HL-60 (cell line): ENCODE results near the gene UBE4B.
"Not testable (repeated sequence)": the region's sequence is repeated elsewhere in the genome, so short reads cannot be mapped to it uniquely, and the experiment has no call there.

ENCODE experiments used
- DNase-seq, 2 experiments: peaks; one replicate each; pipeline ENCODE4 v3.0.0-alpha.2; 2010 to 2020; ENCODE audit warnings: low read depth in 1 of 2, low spot score in 1 of 2
- H3K27ac ChIP-seq: fragments of 250-450 bp; sonication (Bioruptor Pico); replicated peaks from 2 replicates; pipeline ENCODE4 v1.5.1; 2020; ENCODE audit warnings: mild to moderate bottlenecking, moderate library complexity
- H3K27me3 ChIP-seq: fragments of 250-450 bp; sonication (Bioruptor Pico); 2 replicates; pipeline ENCODE4 v1.5.1; 2021; ENCODE audit warnings: mild to moderate bottlenecking, moderate library complexity; ENCODE audit not compliant: insufficient read depth, poor library complexity, severe bottlenecking
- H3K4me3 ChIP-seq: replicated peaks from 2 replicates; pipeline ENCODE4 v1.5.1; 2011; ENCODE audit warnings: mild to moderate bottlenecking, control low read depth, low read length; ENCODE audit not compliant: insufficient read depth
- GABPA ChIP-seq: IDR thresholded peaks from 2 replicates; pipeline ENCODE4 v1.6.1; 2012; ENCODE audit warnings: low read depth
- POLR2AphosphoS5 ChIP-seq: IDR thresholded peaks from 2 replicates; pipeline ENCODE4 v1.6.1; 2012; ENCODE audit warnings: low read depth
- SPI1 ChIP-seq: IDR thresholded peaks from 2 replicates; pipeline ENCODE4 v1.6.1; 2012; ENCODE audit warnings: low read depth, mild to moderate bottlenecking, borderline replicate concordance
- TF ChIP-seq, protein P1 (sequence below): IDR thresholded peaks from 2 replicates; pipeline ENCODE4 v1.6.1; 2012; ENCODE audit warnings: low read depth; ENCODE audit not compliant: insufficient replicate concordance
- TF ChIP-seq, protein P2 (sequence below): IDR thresholded peaks from one replicate; pipeline ENCODE4 v1.5.1; 2011; ENCODE audit warnings: low read length, control low read depth, inconsistent platforms; ENCODE audit not compliant: insufficient read depth

The UBE4B gene

DNA sequence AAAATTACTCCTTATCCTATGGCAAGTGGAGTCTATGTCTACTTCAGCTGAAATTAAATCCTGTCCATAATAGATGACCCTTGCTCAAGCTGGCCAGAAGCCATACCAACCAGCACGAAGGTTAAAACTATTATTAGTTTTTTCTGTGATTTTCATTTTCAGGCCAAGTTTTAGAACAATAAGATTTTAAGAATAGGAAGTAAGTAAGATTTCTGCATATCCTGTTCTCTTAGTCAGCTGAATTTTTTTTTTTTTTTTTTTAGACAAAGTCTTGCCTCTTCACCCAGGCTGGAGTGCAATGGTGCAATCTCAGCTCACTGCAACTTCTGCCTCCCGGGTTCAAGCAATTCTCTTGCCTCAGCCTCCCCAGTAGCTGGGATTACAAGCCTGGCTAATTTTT is 41.8 kb upstream of the UBE4B start:
- DNase-seq: peak; percentile 21 to 70
- Histone ChIP-seq H3K27me3 (no peaks in the 10 kb centered on the region), H3K27ac (peak overlapping the region; percentile 46), H3K4me3 (no peak overlapping the region)
- TF ChIP-seq POLR2AphosphoS5: no peak

DNA sequence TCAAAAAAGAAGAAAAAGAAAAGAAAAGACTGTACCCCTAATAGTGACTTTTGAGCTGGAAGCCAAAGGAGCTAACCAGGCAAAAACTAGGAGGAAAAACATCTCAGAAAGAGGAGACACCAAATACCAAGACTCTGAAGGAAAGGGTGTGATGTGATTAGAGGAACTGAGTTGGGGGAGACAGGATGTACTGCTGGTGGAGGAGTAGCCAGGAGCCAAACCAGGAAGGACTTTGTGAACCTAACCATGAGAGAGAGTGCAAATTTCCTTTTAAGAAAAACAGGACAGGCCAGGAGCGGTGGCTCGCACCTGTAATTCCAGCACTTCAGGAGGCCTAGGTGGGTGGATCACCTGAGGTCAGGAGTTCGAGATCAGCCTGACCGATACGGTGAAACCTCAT is 39.8 kb upstream of the UBE4B start:
- Histone ChIP-seq H3K4me3 (no peak overlapping the region), H3K27me3 (peaks cover 10% of the 10 kb centered on the region), H3K27ac (no peak overlapping the region)
- peak in 1 of 2 experiments; percentile 14 for DNase-seq
- TF ChIP-seq GABPA (no peak), SPI1 (peak; percentile 71; the same call in 1 of the 2 replicates)
- TF ChIP-seq, protein P1, sequence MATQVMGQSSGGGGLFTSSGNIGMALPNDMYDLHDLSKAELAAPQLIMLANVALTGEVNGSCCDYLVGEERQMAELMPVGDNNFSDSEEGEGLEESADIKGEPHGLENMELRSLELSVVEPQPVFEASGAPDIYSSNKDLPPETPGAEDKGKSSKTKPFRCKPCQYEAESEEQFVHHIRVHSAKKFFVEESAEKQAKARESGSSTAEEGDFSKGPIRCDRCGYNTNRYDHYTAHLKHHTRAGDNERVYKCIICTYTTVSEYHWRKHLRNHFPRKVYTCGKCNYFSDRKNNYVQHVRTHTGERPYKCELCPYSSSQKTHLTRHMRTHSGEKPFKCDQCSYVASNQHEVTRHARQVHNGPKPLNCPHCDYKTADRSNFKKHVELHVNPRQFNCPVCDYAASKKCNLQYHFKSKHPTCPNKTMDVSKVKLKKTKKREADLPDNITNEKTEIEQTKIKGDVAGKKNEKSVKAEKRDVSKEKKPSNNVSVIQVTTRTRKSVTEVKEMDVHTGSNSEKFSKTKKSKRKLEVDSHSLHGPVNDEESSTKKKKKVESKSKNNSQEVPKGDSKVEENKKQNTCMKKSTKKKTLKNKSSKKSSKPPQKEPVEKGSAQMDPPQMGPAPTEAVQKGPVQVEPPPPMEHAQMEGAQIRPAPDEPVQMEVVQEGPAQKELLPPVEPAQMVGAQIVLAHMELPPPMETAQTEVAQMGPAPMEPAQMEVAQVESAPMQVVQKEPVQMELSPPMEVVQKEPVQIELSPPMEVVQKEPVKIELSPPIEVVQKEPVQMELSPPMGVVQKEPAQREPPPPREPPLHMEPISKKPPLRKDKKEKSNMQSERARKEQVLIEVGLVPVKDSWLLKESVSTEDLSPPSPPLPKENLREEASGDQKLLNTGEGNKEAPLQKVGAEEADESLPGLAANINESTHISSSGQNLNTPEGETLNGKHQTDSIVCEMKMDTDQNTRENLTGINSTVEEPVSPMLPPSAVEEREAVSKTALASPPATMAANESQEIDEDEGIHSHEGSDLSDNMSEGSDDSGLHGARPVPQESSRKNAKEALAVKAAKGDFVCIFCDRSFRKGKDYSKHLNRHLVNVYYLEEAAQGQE: no peak
- TF ChIP-seq, protein P2, sequence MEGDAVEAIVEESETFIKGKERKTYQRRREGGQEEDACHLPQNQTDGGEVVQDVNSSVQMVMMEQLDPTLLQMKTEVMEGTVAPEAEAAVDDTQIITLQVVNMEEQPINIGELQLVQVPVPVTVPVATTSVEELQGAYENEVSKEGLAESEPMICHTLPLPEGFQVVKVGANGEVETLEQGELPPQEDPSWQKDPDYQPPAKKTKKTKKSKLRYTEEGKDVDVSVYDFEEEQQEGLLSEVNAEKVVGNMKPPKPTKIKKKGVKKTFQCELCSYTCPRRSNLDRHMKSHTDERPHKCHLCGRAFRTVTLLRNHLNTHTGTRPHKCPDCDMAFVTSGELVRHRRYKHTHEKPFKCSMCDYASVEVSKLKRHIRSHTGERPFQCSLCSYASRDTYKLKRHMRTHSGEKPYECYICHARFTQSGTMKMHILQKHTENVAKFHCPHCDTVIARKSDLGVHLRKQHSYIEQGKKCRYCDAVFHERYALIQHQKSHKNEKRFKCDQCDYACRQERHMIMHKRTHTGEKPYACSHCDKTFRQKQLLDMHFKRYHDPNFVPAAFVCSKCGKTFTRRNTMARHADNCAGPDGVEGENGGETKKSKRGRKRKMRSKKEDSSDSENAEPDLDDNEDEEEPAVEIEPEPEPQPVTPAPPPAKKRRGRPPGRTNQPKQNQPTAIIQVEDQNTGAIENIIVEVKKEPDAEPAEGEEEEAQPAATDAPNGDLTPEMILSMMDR: no peak

DNA sequence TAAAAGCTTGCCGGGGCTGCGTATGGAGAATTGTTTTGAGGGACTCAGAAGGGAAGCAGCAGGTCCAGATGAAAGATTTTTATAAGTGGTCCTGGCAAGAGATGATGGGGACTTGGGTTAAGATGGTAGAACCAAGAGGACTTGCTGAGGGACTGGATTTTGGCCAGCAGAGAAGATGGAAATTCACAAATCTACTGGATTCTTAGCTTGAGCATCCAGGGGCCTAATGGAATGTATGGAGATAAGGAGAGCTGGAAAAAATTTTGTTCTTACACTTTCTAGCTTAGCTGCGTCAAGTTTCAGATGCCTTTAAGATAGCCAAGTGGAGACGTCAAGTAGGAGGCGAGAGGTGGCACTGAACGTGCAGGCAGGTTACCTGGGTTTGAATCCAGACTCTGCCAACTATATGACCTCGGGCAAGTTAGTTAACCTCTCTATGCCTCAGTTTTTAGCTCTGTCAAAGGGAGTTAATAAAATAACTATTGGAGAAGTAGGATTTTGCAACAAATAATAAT is 39.1 kb upstream of the UBE4B start:
- no peak for DNase-seq
- Histone ChIP-seq H3K4me3 (no peak overlapping the region), H3K27ac (no peak overlapping the region), H3K27me3 (peaks cover 13% of the 10 kb centered on the region)
- TF ChIP-seq GABPA: no peak
- TF ChIP-seq, protein P1: no peak

DNA sequence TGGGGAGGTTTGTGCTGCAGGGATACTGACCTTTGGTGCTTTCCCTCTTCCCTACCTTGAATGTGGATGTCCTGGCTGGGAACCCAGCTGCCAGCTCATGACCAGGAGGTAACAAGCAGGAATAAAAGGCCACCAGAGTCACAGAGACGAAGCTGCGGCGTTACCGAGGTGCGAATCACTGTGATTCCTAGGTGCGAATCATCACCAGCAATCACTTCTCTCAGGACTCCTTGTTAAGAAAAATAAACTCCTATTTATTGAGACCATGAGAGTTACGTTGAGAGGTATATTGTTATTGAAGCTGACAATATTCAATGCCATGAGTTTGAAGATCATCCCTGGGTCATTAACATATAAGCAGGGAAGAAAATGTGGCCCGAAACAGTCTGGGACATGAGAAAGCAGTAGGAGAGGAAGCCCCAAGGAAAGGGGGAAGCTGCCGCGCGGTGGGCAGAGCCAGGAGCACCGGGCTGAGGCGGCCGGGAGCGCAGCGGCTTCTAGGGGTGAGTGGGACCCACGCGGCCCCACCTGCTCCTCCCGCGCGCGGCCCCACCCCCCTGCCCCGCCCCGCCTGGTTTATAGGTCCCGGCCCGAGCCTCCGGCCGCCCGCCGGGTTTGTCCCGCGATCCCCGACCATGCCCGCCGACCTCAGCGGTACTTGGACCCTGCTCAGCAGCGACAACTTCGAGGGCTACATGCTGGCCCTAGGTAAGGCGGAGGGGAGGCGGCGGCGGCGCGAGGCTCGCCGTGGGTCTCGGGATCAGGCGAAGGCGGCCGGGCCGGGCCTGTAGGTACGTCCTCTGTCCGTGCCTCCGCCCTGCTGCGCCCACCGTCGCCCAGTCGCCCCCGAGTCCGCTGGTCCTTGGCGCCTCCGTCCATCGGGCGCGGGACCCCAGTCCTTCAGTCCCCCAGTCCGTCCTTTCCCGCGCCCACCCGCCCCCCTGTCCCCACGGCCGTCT is 35.9 kb upstream of the UBE4B start, which contains the start of gene RBP7:
Gene RBP7, plus strand, starts transcription at position 605 of the 959 bp plus-strand sequence. Its CDS starts 31 bp downstream, at position 636.
- DNase-seq: peak in 1 of 2 experiments; percentile 36
- H3K27ac ChIP-seq: no peak within 1 kb of the TSS
- H3K4me3 ChIP-seq: peak within 1 kb of the TSS; percentile 33
- TF ChIP-seq POLR2AphosphoS5: no peak
- peak; percentile 21; the same call in 1 of the 2 replicates for TF ChIP-seq SPI1
- H3K27me3 ChIP-seq: peaks cover 13% of the 10 kb centered on the region

DNA sequence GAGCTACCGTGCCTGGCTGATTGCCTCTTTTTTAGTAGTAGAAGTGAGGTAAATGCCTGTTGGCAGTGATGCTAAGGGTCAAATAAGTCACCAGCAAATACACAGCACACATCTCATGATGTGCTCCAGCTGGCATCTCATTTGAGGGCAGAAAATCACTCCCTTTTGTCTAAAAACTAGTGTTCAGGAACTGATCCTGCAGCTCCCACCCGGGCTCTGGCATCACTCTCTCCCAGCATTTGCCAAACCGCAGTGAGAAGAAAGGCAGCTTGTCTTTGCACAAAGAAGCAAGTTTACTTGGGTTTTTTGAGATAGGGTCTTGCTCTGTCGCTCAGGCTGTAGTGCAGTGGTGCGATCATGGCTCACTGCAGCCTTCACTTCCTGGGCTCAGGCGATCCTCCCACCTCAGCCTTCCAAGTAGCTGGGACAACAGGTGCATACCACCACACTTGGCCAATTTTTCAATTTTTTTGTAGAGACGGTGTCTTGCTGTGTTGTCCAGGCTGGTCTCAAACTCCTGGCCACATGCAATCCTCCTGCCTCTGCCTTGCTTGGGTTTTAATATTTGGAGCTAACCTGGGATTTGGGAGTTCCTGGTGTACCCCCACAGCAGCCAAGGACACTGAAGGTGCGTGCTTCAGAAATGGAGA is 31.6 kb upstream of the UBE4B start:
- no peak for TF ChIP-seq GABPA
- no peak for TF ChIP-seq POLR2AphosphoS5
- TF ChIP-seq, protein P2: no peak
- TF ChIP-seq SPI1: no peak
- TF ChIP-seq, protein P1: no peak
- Histone ChIP-seq H3K27ac (no peak overlapping the region), H3K4me3 (no peak overlapping the region), H3K27me3 (peaks cover 13% of the 10 kb centered on the region)
- DNase-seq: no peak

DNA sequence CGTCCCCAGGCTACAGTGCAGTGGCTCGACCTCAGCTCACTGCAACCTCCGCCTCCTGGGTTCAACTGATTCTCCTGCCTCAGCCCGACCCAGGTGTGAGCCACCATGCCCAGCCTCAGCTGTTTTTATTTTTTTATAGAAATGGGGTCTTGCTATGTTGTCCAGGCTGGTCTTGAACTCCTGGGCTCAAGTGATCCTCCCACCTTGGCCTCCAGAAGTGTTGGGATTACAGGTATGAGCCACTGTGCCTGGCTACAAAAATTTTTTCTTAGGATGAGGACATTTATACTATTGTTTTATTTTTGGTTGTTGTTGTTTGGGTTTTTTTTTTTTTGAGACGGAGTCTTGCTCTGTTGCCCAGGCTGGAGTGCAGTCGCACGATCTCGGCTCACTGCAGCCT is 27.5 kb upstream of the UBE4B start:
- not testable (repeated sequence) for H3K27me3 ChIP-seq, H3K27ac ChIP-seq, DNase-seq, H3K4me3 ChIP-seq
